NK-92 (cell line): ENCODE results near the gene SVBP.
"Not testable (repeated sequence)": the region's sequence is repeated elsewhere in the genome, so short reads cannot be mapped to it uniquely, and the experiment has no call there.

Source experiments
- DNase-seq: peaks from one replicate; lab custom pipeline; 2025; ENCODE audit not compliant: unreplicated experiment; lab: John Stamatoyannopoulos, UW

SVBP gene

DNA sequence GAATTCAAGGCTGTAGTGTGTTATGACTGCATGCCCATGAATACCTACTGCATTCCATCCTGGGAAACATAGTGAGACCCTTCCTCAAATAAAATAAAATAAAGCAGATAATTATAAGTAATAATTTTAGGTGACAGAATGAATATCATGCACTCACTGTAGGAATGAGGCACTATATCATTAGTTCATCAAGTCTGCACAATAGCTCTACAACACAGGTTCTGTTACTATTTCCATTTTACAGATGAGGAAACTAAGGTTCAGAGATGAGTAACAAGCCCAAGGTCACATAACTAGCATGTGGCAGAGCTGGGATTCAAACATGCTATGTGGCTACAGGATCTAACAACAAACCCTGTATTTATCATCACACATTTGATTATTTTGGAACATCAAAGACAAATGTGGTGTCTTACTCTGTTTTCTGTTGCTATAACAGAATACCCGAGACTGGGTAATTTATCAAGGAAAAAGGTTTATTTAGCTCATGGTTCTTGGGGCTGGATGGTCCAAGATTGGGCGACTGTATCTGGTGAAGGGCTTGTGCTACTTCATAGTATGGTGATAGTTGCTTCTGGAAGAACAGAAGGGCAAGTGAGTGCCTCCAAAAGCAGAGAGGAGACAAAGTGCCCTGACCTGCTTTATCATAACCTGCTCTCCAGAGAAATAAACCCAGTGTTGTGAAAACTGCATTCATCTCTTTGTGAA, 24.4 kb upstream of the SVBP start:
- no peak for DNase-seq

DNA sequence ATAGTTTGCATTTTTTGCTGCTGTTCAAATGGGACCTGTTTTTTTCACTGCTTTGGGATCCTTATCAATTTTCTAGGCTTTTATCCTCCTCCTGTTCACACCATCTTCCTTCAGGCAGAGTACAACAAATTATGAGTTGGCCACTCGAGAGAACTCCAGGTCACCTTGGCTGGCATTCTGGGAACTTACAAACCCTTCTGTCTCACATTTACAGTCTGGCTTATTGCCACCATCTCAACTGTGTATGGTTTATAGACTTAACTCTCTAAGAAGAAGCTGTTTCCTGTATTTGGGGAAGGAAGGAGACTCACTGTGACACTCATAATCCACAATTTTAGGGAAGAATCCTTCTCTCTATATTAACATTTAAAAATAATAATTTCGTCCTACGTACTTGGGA, 23.8 kb upstream of the SVBP start:
- DNase-seq: no peak

DNA sequence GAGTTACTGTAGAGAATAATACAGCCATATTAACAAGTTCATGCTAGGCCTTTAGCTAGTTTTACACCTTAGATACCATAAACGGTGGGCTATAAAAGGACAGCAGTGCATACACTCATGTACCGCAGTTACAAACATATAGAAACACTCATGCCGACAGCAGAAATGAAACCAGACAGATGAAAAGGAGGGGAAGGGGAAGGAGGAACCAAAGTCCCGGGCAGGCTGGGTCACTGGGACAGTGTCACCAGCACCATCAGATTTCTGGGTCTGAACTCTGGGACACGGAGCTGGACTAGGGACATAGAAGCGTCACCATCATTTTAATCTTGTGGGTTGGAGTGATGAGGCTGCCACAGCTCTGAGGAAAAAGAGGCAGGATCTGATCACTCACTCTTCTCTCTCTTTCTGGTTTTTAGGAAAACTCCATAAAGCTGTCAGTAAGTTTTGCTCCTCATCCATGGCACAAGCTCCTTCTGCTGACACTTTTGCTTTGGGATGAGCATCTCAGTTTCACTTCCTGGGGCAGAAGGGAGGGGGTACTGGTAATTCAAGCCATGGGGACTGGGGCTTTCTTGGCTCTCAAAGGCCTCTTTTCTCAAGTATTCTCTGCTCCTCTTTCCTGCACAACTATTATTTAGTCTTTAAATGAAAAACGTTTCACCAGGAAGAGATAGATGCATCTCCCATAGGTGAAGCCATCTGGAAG, 21.4 kb upstream of the SVBP start:
- DNase-seq: no peak

DNA sequence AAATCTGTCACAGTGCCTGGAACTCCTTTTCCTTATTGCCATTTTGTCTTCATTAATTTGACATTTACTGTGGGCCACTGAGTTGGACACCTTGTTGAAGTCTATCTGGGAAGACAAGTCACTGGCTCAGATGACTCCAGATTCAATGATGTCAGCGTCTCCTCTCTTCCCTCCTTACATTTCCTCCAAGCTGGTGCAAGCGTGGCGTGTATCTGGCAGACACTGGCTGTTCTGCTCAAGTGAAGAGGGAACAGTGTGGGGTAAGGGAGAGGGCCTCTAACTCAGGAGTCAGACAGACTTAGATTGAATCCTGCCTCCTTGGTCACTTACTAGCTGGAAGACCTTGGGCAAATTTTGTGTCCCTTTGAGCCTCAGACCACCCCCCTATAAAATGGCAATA, 20.5 kb upstream of the SVBP start:
- no peak for DNase-seq

DNA sequence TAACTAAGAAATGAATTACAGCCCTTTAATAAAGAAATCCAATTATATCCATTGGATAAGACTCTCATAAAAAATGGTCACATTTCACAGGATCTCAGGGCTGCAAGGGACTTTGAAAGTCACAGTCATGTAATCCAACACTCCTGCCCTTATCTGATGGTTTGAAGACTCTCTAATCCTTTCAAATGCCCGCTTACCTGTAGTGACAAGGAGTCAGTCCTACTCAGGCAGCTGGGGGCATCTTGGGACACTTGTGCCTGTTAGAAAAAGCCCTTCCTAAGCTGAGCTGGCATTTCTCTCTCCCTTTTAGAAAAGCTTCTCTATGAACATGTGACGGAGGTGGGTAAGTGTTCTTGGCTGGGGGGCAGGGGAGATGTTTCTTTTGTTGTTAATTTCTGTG, 18.2 kb upstream of the SVBP start:
- DNase-seq: no peak

DNA sequence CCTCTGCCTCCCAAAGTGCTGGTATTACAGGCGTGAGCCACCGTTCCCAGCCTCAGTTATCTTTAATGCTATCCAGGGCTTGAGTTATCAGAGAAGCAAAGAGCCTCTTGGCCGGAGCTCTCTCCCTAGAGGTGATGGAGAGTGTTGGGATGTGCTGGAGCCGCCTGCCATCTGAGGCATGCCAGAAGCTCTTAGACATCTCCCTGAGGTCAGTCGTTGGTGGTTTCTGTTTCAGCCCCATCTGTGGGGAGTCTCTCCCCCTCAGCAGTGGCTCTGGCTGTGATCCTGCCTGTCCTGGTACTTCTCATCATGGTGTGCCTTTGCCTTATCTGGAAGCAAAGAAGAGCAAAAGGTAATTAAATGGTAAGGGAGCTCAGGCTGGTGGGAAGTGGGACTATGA, 17.6 kb upstream of the SVBP start:
- DNase-seq: no peak

DNA sequence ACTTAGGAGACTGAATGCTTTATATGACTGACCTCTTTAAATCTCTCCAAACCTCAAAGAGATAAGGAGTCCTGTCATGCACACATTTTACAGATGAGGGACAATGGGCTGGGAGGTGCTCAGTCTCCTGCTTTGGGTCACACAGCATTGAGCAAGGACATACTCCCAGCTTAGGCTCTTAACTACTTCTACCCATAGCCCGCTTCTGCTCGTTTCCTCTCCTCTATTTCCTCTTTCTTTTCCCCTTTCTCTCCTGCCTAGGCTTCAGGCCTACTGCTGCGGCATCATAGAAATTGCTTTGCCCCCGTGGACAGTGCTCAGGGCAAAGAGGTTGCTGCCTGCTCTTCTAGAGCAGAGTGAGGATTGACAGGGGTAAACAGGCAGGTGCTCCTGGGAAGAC, 16.8 kb upstream of the SVBP start:
- DNase-seq: no peak

DNA sequence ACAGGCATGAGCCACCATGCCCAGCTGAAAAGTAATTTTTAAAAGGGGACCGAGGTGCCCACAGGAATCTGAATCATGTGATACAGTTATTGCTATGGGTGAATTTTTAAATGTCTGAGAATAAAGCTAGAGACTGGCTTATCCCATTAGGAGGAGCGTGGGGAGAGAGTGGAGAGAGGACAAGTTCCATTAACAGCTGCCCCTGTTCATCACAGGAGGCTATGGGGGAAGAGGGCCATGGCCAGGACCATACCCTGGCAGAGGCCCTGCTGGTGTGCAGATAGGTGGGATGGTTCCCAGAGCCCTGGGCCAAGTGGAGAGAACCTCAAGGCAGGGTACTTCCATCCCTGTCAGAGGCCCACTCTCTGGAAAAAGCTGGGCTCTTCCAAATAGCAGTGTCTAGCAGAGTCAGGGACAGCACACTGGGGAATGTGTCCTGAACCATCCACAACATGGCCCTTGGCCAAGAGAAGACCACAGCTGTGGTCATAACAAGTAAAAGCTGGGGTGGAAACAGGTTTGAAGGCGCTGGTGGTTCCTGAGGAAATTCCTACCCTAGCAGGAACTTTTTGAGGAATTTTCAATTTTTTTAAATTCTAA, 15.5 kb upstream of the SVBP start:
- no peak for DNase-seq

DNA sequence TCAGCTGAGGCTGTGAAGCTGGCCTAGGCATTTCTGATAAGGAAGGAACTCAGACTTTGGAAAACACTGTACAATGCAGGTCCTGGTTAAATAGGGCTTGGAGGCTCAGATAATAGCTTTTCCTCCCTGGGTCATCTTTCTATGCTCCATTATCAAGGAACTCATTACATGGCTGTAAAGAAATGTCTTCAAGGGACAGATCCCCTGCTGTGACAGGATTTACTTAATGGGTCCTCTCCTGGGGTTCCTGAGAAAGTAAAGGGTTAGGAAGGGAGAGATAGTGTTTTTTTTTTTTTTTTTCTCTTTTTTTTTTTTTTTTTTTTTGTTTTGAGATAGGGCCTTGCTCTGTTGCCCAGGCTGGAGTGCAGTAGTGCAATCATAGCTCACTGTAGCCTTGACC, 14.1 kb upstream of the SVBP start:
- no peak for DNase-seq

DNA sequence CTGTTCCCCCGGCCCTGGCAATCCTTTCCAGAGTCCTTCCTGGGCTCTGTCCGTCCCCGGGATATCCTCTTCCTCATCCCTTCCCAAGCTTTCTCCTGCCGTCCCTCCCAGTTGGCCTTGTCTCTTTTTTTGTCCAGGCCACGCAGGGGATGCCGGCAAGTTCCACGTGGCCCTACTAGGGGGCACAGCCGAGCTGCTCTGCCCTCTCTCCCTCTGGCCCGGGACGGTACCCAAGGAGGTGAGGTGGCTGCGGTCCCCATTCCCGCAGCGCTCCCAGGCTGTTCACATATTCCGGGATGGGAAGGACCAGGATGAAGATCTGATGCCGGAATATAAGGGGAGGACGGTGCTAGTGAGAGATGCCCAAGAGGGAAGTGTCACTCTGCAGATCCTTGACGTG, 13.4 kb upstream of the SVBP start:
- DNase-seq: no peak

DNA sequence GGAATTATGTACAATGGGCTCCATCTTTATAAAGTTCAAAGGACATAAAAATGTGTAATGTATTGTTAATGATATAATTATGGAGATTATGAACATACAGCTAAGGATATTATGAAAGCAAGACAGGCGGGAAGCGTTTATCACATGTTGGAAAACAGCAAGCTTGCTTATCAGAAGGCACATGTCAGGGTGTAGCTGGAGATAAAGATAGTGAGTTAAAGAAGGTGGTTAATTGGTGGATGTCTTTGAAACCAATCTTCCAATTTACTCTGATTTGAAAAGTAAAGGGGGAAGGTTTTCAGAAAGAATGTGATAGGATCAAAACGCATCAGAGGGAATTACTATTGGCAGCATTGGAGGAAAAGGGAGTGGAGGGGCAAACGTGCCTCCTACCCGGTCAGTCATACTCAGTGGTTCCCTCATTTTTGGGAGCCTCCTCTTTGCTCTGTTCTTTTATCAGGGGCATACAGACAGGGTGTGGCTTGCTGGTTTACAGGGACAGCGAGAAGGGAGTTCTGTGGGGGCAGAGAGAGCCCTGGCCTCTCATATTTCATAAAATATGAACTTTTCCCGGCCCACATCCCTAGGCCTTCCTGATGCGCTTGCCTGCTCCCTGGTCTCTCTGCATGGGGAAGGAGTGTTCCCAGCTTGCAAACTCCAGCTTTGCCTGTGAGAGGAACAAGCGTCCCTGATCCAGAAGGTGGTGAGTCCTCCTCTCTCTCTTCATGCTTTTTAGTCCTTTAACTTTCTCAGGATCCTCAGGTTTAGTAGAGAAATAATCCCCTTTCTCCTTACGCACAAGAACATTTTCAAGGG, 8.0 kb upstream of the SVBP start:
- no peak for DNase-seq

DNA sequence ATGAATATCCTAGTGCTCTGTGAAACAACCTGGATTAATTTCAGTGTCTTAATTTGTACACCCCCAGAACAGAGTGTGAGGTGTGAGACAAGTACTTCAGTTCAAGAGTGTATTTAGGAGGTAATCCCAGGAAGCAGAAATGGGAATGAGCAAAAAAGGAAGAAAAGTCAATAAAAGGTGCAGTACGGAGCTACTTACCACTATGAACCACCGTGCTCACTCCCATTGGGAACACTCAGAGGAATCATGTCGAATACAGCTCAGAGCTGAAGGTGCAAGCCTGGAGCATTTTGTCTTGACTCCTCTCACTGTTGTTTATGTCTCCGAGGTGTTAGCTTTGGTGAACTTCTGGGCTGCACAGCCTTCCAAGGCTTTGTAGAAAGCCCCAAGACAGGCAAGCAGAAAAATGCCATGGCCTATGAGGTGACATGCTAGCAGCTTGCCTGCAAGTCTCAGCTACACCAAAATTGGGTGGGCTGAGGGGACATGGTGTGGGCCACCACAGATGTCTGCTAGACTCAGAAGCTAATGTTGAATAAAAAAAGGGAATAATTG, 7.4 kb upstream of the SVBP start:
- no peak for DNase-seq

DNA sequence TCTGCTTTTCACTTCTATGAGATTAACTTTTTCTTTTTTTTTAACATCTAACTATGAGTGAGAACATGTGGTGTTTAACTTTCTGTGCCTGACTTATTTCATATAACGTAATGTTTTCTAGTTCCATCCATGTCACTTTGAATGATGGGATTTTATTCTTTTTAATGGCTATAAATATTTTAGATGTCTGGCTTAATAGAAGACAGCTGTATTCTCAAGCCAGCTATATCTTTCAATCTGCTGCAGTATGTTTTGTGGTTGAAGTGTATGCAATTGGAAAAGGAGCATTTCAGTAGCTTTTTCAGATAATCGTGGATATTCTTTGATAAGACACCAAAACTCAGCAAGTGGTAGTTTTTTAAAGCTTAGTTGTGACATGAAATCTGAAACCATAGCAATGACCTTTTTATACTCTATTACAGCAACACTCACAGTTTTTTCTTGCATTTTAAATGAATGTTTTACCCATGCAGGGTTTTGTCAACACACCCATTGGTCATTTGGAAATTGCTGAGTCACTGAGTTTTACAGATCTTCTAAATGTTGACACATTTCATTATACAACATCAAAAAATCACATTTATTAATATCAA, 5.7 kb upstream of the SVBP start:
- no peak for DNase-seq

DNA sequence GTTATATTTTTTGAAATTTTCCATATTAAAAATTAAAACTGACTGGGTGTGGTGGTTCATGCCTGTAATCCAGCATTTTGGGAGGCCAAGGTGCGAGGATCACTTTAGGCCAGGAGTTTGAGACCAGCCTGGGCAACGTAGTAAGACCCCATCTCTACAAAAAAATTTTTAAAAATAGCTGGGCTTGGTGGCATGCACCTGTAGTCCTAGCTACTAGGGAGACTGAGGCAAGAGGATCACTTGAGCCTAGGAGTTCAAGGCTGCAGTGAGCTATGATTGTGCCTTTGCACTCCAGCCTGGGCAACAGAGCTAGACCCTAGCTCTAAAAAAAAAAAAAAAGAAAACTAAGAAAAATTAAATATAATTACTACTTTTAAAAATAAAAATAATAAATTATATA, 4.5 kb upstream of the SVBP start:
- DNase-seq: no peak

DNA sequence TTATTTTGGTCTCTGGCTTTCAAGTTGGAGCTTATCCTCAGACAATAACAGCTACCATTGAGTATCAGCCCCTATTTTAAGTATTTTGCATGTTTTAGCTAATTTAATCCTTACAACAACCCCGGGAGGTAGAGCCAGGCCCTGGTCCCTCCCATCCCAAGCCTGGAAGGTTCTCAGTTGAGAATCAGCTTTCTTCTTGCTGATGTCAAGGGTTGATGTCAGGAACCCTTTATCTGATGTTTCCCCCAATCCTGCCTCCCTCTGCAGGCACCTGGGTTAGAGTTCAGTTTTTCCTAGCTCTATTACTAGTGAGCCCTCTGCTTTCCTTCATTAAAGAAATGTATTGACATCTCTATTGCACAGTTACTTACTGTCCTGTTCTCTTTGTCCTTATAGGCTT, 3.6 kb upstream of the SVBP start:
- no peak for DNase-seq

DNA sequence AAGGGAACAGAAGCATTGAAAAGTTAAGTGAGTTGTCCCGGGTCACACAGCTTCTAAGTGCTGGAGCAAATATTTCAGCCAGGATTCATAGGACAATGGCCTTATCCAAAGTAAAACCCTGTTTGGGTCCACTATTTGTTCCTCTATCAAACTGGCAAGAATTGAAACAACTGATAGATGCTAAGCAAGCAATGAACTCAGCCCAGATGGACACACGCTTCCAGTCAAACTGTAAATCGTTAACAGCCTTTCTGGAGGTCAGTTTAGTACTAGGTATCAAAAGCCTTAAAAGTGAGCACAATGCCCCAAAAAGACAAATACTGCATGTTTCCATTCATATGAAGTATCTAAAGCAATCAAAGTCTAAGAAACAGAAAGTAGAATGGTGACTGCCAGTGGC, 779 bp upstream of the SVBP start:
- no peak for DNase-seq

DNA sequence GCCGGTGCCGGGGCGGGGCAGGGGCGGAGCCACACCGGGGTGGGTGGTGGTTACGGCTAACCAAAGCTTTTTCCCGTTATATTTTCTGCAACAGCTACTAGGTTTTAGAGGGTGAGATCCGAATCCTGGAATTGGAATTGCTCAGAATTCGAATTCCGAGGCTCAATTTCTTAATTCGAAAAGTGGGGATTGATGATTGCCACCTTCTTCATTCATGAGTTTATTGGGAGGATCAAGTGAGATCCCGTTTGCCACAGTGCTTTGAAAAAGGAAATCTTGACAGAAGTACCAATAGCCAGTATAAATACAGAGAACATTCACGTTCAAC, 207 bp upstream of the SVBP start:
- no peak for DNase-seq

DNA sequence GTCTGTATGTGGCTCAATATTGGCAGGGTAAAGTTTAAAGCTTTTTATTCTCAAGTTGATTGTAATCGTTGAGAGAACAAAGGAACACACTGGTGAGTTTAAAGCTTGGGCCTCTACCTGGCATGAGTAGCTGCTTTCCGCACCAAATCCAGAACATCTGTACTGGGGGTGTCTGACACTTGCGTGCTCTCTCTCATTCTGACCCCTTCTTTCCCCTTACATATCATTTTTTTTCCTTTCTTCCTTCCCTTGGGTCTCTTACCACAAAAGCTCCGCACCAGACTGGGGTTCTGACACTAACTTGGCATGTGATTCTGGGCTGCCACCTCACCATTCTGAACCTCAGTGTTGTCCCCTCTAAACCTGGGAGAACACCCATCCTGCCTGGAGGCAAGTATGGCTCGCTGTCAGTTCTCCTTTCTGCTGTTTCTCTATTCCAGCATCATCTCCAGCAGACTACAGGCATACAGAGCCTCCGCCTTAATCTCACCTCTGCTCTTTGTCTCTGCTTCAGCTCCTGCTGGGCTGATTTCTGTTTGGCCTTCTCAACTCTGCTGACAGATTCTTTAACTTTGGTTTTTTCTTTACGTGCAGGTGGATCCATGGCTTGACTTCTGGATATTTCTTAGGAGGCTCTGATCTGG, 1.1 kb downstream of the SVBP start:
- DNase-seq: no peak

DNA sequence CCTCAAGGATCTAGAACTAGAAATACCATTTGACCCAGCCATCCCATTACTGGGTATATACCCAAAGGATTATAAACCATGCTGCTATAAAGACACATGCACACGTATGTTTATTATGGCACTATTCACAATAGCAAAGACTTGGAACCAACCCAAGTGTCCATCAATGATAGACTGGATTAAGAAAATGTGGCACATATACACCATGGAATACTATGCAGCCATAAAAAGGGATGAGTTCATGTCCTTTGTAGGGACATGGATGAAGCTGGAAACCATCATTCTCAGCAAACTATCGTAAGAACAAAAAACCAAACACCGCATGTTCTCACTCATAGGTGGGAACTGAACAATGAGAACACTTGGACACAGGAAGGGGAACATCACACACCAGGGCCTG, 2.4 kb downstream of the SVBP start:
- not testable (repeated sequence) for DNase-seq

DNA sequence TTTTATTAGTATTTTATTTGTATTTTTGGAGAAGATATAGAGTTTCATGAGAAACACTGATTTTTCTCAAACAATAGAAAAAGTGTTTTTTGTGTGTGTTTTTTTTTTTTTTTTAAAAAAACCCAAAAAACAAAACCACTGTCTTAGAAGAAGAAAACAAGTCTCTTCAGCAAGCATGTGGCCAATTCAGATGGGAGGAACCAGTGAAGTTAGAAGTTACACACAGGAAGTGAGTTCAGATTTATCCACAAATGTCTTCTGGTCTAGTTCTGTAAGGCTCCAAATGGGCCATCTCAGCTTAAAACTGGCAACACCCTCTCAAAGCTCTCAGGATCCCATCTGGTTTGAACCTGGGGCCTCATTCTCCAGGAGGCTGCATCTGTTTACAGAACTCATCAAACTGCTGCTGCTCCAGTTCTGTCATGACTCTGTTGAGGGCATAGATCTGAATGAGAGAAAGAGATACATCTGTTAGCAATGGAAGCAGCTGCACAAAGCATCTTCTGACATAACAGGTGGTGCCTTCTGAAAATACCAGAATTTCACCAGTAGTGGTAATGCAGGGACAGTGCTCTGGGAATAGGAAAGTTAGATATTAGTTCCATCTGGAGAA, 10.0 kb downstream of the SVBP start:
- DNase-seq: no peak
